KMS-11 (cell line): Measurements from ENCODE around the gene DRC3.

ENCODE experiments used
- H2AFZ ChIP-seq: fragments of 200-600 bp; sonication (generic); 2 replicates; pipeline ENCODE4 v1.6.1; 2016; ENCODE audit warnings: antibody characterized with exemption, mixed run types, low read depth
- H3K27ac ChIP-seq: fragments of 200-600 bp; sonication (generic); 2 replicates; pipeline ENCODE4 v1.6.1; 2016; ENCODE audit warnings: mild to moderate bottlenecking, mixed run types
- H3K27me3 ChIP-seq: fragments of 200-600 bp; sonication (generic); 2 replicates; pipeline ENCODE4 v1.6.1; 2017; ENCODE audit warnings: mild to moderate bottlenecking, low read depth, mixed run types, moderate library complexity; ENCODE audit not compliant: insufficient read depth
- H3K36me3 ChIP-seq: fragments of 200-600 bp; sonication (generic); 2 replicates; pipeline ENCODE4 v1.6.1; 2017; ENCODE audit warnings: mild to moderate bottlenecking, mixed run types; ENCODE audit not compliant: insufficient read depth
- H3K4me1 ChIP-seq: fragments of 200-600 bp; sonication (generic); 2 replicates; pipeline ENCODE4 v1.6.1; 2016; ENCODE audit warnings: mild to moderate bottlenecking, low read depth, mixed run types; ENCODE audit not compliant: poor library complexity, severe bottlenecking
- H3K4me2 ChIP-seq: fragments of 200-600 bp; sonication (generic); 2 replicates; pipeline ENCODE4 v1.7.0; 2016; ENCODE audit warnings: mild to moderate bottlenecking, mixed run types
- H3K4me3 ChIP-seq: fragments of 200-600 bp; sonication (generic); IDR thresholded peaks from 2 replicates; pipeline ENCODE4 v1.6.1; 2017; ENCODE audit warnings: low read depth, low read length, mixed read lengths; ENCODE audit not compliant: insufficient read depth
- H3K79me2 ChIP-seq: fragments of 200-600 bp; sonication (generic); 2 replicates; pipeline ENCODE4 v1.6.1; 2016; ENCODE audit warnings: low read depth, mixed run types; ENCODE audit not compliant: insufficient read depth
- H3K9ac ChIP-seq: fragments of 200-600 bp; sonication (generic); 2 replicates; pipeline ENCODE4 v1.6.1; 2016; ENCODE audit warnings: mild to moderate bottlenecking, mixed run types
- H4K20me1 ChIP-seq: fragments of 200-600 bp; sonication (generic); 2 replicates; pipeline ENCODE4 v1.6.1; 2016; ENCODE audit warnings: mild to moderate bottlenecking, mixed run types; ENCODE audit not compliant: insufficient read depth
- CTCF ChIP-seq: fragments of 200-600 bp; sonication (generic); conservative IDR thresholded peaks from 2 replicates; pipeline ENCODE4 v1.6.1; 2017; ENCODE audit warnings: low read depth, mild to moderate bottlenecking, antibody characterized with exemption, low read length, moderate library complexity, mixed read lengths

The DRC3 gene

GRCh38 chr17:17972952-17973254 lies 241 bp downstream of the DRC3 start:
- H2AFZ ChIP-seq = peak overlapping the region; percentile 83
- H3K4me3 ChIP-seq = no peak overlapping the region
- peak overlapping the region; percentile 22; the same call in 1 of the 2 replicates for H3K9ac ChIP-seq
- H3K36me3 ChIP-seq = no peaks in the 10 kb centered on the region
- H3K27me3 ChIP-seq = no peaks in the 10 kb centered on the region
- no peak for TF ChIP-seq CTCF
- peak overlapping the region; percentile 94 for H3K4me2 ChIP-seq
- H3K27ac ChIP-seq = no peak overlapping the region
- H4K20me1 ChIP-seq = no peaks in the 10 kb centered on the region
- H3K79me2 ChIP-seq = no peaks in the 10 kb centered on the region
- H3K4me1 ChIP-seq = peaks cover 16% of the 10 kb centered on the region

- Histone ChIP-seq H3K4me2 (no peak overlapping the region), H3K36me3 (no peaks in the 10 kb centered on the region), H3K4me1 (peaks cover 15% of the 10 kb centered on the region), H3K27ac (no peak overlapping the region), H3K79me2 (no peaks in the 10 kb centered on the region), H3K27me3 (no peaks in the 10 kb centered on the region), H3K4me3 (no peak overlapping the region), H4K20me1 (no peaks in the 10 kb centered on the region), H2AFZ (no peak overlapping the region), H3K9ac (no peak overlapping the region)
- TF ChIP-seq CTCF = no peak
These were observed 2.8 kb downstream of the DRC3 start for GRCh38 chr17:17975436-17975835.

GRCh38 chr17:17976931-17977570 lies 4.4 kb downstream of the DRC3 start:
- Histone ChIP-seq H4K20me1 (no peaks in the 10 kb centered on the region), H3K27ac (no peak overlapping the region), H3K4me3 (no peak overlapping the region), H3K4me2 (no peak overlapping the region), H3K27me3 (no peaks in the 10 kb centered on the region), H3K4me1 (peaks cover 4% of the 10 kb centered on the region), H2AFZ (no peak overlapping the region), H3K79me2 (no peaks in the 10 kb centered on the region), H3K36me3 (no peaks in the 10 kb centered on the region), H3K9ac (no peak overlapping the region)
- no peak for TF ChIP-seq CTCF

- H2AFZ ChIP-seq = no peak overlapping the region
- no peak for TF ChIP-seq CTCF
- H3K4me1 ChIP-seq = no peaks in the 10 kb centered on the region
- no peaks in the 10 kb centered on the region for H4K20me1 ChIP-seq
- no peaks in the 10 kb centered on the region for H3K79me2 ChIP-seq
- no peak overlapping the region for H3K9ac ChIP-seq
- H3K36me3 ChIP-seq = no peaks in the 10 kb centered on the region
- H3K4me3 ChIP-seq = no peak overlapping the region
- H3K27ac ChIP-seq = no peak overlapping the region
- no peaks in the 10 kb centered on the region for H3K27me3 ChIP-seq
- no peak overlapping the region for H3K4me2 ChIP-seq
These were observed 6.1 kb downstream of the DRC3 start for GRCh38 chr17:17978481-17979424.
